GM12878 (cell line): ENCODE measurements around the gene SEMA5B. TPM values are rescaled to one million over a fixed set of nuclear protein-coding genes. Genes with fewer than 3 reads are reported as not detected.

Experiments used
- ATAC-seq: fragments of 200-7000 bp; cut with Tn5 transposase; 3 replicates; pipeline ENCODE4 v1.9.1; 2020; ENCODE audit warnings: mild to moderate bottlenecking, moderate library complexity
- BruUV-seq: library from RNA; stranded (reverse); fragments of 400-500 nt; replicated peaks from 2 replicates; lab custom pipeline; 2021; lab: Mats Ljungman, UMichigan
- CTCF ChIA-PET: fragments of 300-600 bp; sonication (Branson Sonifier 250); formaldehyde crosslinking; extraction: SDS; loops from one replicate; lab custom pipeline; 2021; ENCODE audit warnings: inconsistent platforms; lab: Yijun Ruan, JAX
- POLR2A ChIA-PET: fragments of 350-600 bp; formaldehyde crosslinking; extraction: SDS; loops from one replicate; lab custom pipeline; 2021; ENCODE audit warnings: inconsistent platforms; lab: Charles Lee
- RAD21 ChIA-PET: fragments of 300-600 bp; sonication (Branson Sonifier 250); formaldehyde crosslinking; loops from one replicate; lab custom pipeline; 2023; ENCODE audit warnings: antibody characterized with exemption; ENCODE audit not compliant: unreplicated experiment; lab: Charles Lee
- SMC1A ChIA-PET: fragments of 300-600 bp; sonication (Branson Sonifier 250); formaldehyde crosslinking; loops from one replicate; lab custom pipeline; 2023; ENCODE audit not compliant: unreplicated experiment, uncharacterized antibody; lab: Charles Lee
- DNase-seq: peaks from one replicate; pipeline ENCODE4 v3.0.0-alpha.2; 2011; ENCODE audit warnings: low read depth, low spot score
- FAIRE-seq: peaks from 3 replicates; lab custom pipeline; 2011; peaks lifted over from hg19 to GRCh38; lab: Jason Lieb, UNC
- H2AFZ ChIP-seq: 2 replicates; pipeline ENCODE4 v1.6.0; 2011; ENCODE audit warnings: low read depth, low read length, control low read depth; ENCODE audit not compliant: control insufficient read depth
- H3K27ac ChIP-seq: 2 replicates; pipeline ENCODE4 v1.5.1; 2011; ENCODE audit warnings: control low read depth; ENCODE audit not compliant: control insufficient read depth, insufficient read depth
- H3K27me3 ChIP-seq, 2 experiments: replicated peaks in 1 of 2; 2 replicates each; pipeline versions ENCODE4 v1.6.0 to v1.6.1; 2011; ENCODE audit warnings: low read length in 1 of 2; ENCODE audit not compliant: control insufficient read depth in 2 of 2, insufficient read depth in 2 of 2
- H3K36me3 ChIP-seq, 2 experiments: 2 replicates each; pipeline ENCODE4 v1.5.1; 2011; ENCODE audit warnings: low read length in 1 of 2; ENCODE audit not compliant: control insufficient read depth in 2 of 2, insufficient read depth in 2 of 2
- H3K4me1 ChIP-seq: 2 replicates; pipeline ENCODE4 v1.6.1; 2011; ENCODE audit warnings: mild to moderate bottlenecking, low read length, moderate library complexity, mixed read lengths; ENCODE audit not compliant: control insufficient read depth, insufficient read depth
- H3K4me2 ChIP-seq: 2 replicates; pipeline ENCODE4 v1.6.0; 2011; ENCODE audit warnings: control low read depth; ENCODE audit not compliant: control insufficient read depth, insufficient read depth
- H3K4me3 ChIP-seq: fragments of 200-600 bp; sonication (generic); 2 replicates; pipeline ENCODE4 v1.5.1; 2016
- H3K79me2 ChIP-seq: 2 replicates; pipeline ENCODE4 v1.6.0; 2011; ENCODE audit warnings: low read length; ENCODE audit not compliant: control insufficient read depth, insufficient read depth
- H3K9ac ChIP-seq: 2 replicates; pipeline ENCODE4 v1.8.0; 2011; ENCODE audit warnings: low read length, control low read depth, mixed read lengths; ENCODE audit not compliant: control insufficient read depth, insufficient read depth
- H3K9me3 ChIP-seq: replicated peaks from 3 replicates; pipeline ENCODE4 v1.5.1; 2011; ENCODE audit warnings: mild to moderate bottlenecking, low read length; ENCODE audit not compliant: control insufficient read depth, insufficient read depth
- H4K20me1 ChIP-seq: 2 replicates; pipeline ENCODE4 v1.6.0; 2011; ENCODE audit not compliant: control insufficient read depth, insufficient read depth
- CTCF ChIP-seq, 3 experiments: IDR thresholded peaks in 2 of 3; conservative IDR thresholded peaks in 1 of 3; 2 replicates each; pipeline ENCODE4 v1.5.1; 2011; ENCODE audit warnings: low read depth in 3 of 3, low read length in 3 of 3, mild to moderate bottlenecking in 3 of 3, control low read depth in 2 of 3, moderate library complexity in 2 of 3, inconsistent platforms in 1 of 3, mixed read lengths in 1 of 3; ENCODE audit not compliant: control insufficient read depth in 2 of 3, insufficient read depth in 1 of 3; ENCODE audit errors: extremely low read depth in 1 of 3
- PKNOX1 ChIP-seq: fragments of 450-650 bp; IDR thresholded peaks from 2 replicates; pipeline ENCODE4 v1.6.1; 2016; ENCODE audit warnings: mild to moderate bottlenecking
- WGBS: methylation state at CpG from one replicate; pipeline ENCODE4 v1.1.6; 2016; ENCODE audit warnings: low lambda C conversion rate; ENCODE audit not compliant: insufficient replicate concordance, insufficient coverage; ENCODE audit errors: missing lambda C conversion rate; 5-methylcytosine and 5-hydroxymethylcytosine counted together
- in situ Hi-C: fragments of 300-500 bp; cut with MboI; formaldehyde crosslinking; loops from 9 replicates; pipeline ENCODE4 v1.14.3; 2018; ENCODE audit warnings: mixed read lengths
- intact Hi-C: fragments of 100-400 bp; cut with micrococcal nuclease; formaldehyde crosslinking; loops from one replicate; pipeline ENCODE4 v1.14.2; 2022; ENCODE audit not compliant: unreplicated experiment
- polyA plus RNA-seq, 11 experiments: library from polyadenylated mRNA; depleted of rRNA in 4 of 11; unstranded in 6 of 11; stranded (reverse) in 5 of 11; fragments of >200 nt; fragmentation: Nextera tagmentation in 4 of 11; fragmentation: Illumina TruSeq in 1 of 11; extraction: Ambion mirVana in 4 of 11; extraction: Trizol in 1 of 11; gene quantifications; 1 replicate in 1 of 11; 2 replicates in 10 of 11; pipeline versions ENCODE4 v1.2.1 to v1.2.3, GENCODE V29; 2011 to 2016; ENCODE audit warnings: inconsistent platforms in 2 of 11, missing spikeins in 2 of 11, low read depth in 1 of 11
- total RNA-seq, 4 experiments: library from RNA; depleted of rRNA in 3 of 4; stranded (reverse); fragments of >200 nt in 3 of 4; fragmentation: Illumina TruSeq in 1 of 4; extraction: Trizol in 1 of 4; gene quantifications; 2 replicates each; pipeline versions ENCODE4 v1.2.1 to v1.2.3, GENCODE V29; 2013 to 2021

Gene SEMA5B
- total and polyA plus RNA-seq, 10 of the 15 experiments (the other 5 are each of a cell fraction or from before 2014, with no cell fraction given): 0.05 TPM; not detected in 9

GRCh38 chr3:122993124-122993978 lies 34.2 kb downstream of the SEMA5B start:
- CTCF ChIA-PET: no interaction called here
- WGBS: 27% methylated on average over 18 of the region's 18 CpGs
- in situ Hi-C loops: no loop called here

More at GRCh38 chr3:122993124-122993978, 34.2 kb downstream of the SEMA5B start:
- H3K27me3 ChIP-seq: peaks cover 2% of the 10 kb centered on the region in 2 experiments; a peak in 3 of 4 replicates
- no peaks in the 10 kb centered on the region for H4K20me1 ChIP-seq
- no peak overlapping the region for H3K9ac ChIP-seq
- ChIA-PET POLR2A (no interaction called here), SMC1A (interaction anchor here (0.6 kb wide), 1 partner anchor 811 kb away, joined by 3 read pairs; no protein-coding TSS in a partner anchor), RAD21 (no interaction called here)
- BruUV-seq: no TSS peak
- no peak for ATAC-seq
- no peak overlapping the region for H3K4me3 ChIP-seq
- no peaks in the 10 kb centered on the region for H3K4me1 ChIP-seq
- no peak overlapping the region for H3K27ac ChIP-seq
- intact Hi-C loops: no loop called here
- no peak overlapping the region for H2AFZ ChIP-seq
- H3K79me2 ChIP-seq: no peaks in the 10 kb centered on the region
- no peaks in the 10 kb centered on the region for H3K9me3 ChIP-seq
- FAIRE-seq: no peak
- H3K36me3 ChIP-seq: no peaks in the 10 kb centered on the region
- H3K4me2 ChIP-seq: no peak overlapping the region
- no peak for DNase-seq
- 0 out of 6 replicates have a peak, but pooled peaks of 1 of the 3 experiments have one; percentile 2 for TF ChIP-seq CTCF (IDR thresholded peaks at IDR 0.05 in 2 of 3, conservative IDR thresholded peaks at IDR 0.05 in 1 of 3; ENCODE audit: control insufficient read depth in 2 of 3, extremely low read depth in 1 of 3, insufficient read depth in 1 of 3, low read depth in 3 of 3, low read length in 3 of 3)
- no peak for TF ChIP-seq PKNOX1
